Neural progenitor cell (in vitro differentiated cells): ENCODE measurements around the gene MVK.

Experiments used
- CTCF ChIP-seq: fragments of 200-600 bp; sonication (generic); IDR thresholded peaks from 2 replicates; pipeline ENCODE4 v1.5.1; 2017; ENCODE audit warnings: antibody characterized with exemption, mild to moderate bottlenecking
- EZH2 ChIP-seq: fragments of 200-600 bp; sonication (generic); IDR thresholded peaks from 2 replicates; pipeline ENCODE4 v1.6.1; 2017; ENCODE audit warnings: antibody characterized with exemption, mild to moderate bottlenecking, moderate library complexity

- TF ChIP-seq CTCF = no peak
- no peak for TF ChIP-seq EZH2
Measured at GRCh38 chr12:109626378-109627115, 53.0 kb downstream of the MVK start.
